Karpas-422 (cell line): ENCODE results near the gene POM121L12. TPM values are rescaled to one million over a fixed set of nuclear protein-coding genes. Genes with fewer than 3 reads are reported as not detected.

Experiments used
- DNase-seq: peaks from one replicate; pipeline ENCODE4 v3.0.0-alpha.2; 2015
- H2AFZ ChIP-seq: fragments of 200-600 bp; sonication (generic); 2 replicates; pipeline ENCODE4 v1.6.1; 2014; ENCODE audit warnings: antibody characterized with exemption, low read length, mixed read lengths
- H3K27ac ChIP-seq: fragments of 200-600 bp; sonication (generic); 2 replicates; pipeline ENCODE4 v1.5.1; 2014; ENCODE audit warnings: mild to moderate bottlenecking, low read length, moderate library complexity
- H3K27me3 ChIP-seq: fragments of 200-600 bp; sonication (generic); 2 replicates; pipeline ENCODE4 v1.6.1; 2014; ENCODE audit warnings: low read length, mixed read lengths
- H3K36me3 ChIP-seq: fragments of 200-600 bp; sonication (generic); 2 replicates; pipeline ENCODE4 v1.6.1; 2014; ENCODE audit warnings: low read length, mixed read lengths; ENCODE audit not compliant: insufficient read depth
- H3K4me1 ChIP-seq: fragments of 200-600 bp; sonication (generic); 2 replicates; pipeline ENCODE4 v1.6.1; 2014; ENCODE audit warnings: mild to moderate bottlenecking, low read length, mixed read lengths
- H3K4me2 ChIP-seq: fragments of 200-600 bp; sonication (generic); 2 replicates; pipeline ENCODE4 v1.6.1; 2014; ENCODE audit warnings: low read length, low read depth, mild to moderate bottlenecking; ENCODE audit not compliant: poor library complexity, severe bottlenecking
- H3K4me3 ChIP-seq: fragments of 200-600 bp; sonication (generic); 2 replicates; pipeline ENCODE4 v1.5.1; 2014; ENCODE audit warnings: mild to moderate bottlenecking, antibody characterized with exemption, low read length, mixed read lengths
- H3K79me2 ChIP-seq: fragments of 200-600 bp; sonication (generic); 2 replicates; pipeline ENCODE4 v1.6.1; 2014; ENCODE audit warnings: mild to moderate bottlenecking, low read length, mixed read lengths
- H3K9ac ChIP-seq: fragments of 200-600 bp; sonication (generic); 2 replicates; pipeline ENCODE4 v1.6.0; 2014; ENCODE audit warnings: low read length
- H3K9me2 ChIP-seq: fragments of 200-600 bp; sonication (generic), shearing (Covaris generic); replicated peaks from 2 replicates; pipeline ENCODE4 v1.6.0; 2014; ENCODE audit warnings: mild to moderate bottlenecking, low read length, moderate library complexity; ENCODE audit not compliant: insufficient read depth
- H3K9me3 ChIP-seq: fragments of 300-700, 200-600 bp; sonication (generic); 2 replicates; pipeline ENCODE4 v1.6.1; 2014; ENCODE audit warnings: low read length, mixed read lengths
- H4K20me1 ChIP-seq: fragments of 200-600 bp; sonication (generic); 2 replicates; pipeline ENCODE4 v1.6.1; 2014; ENCODE audit warnings: mild to moderate bottlenecking, antibody characterized with exemption, low read length, low read depth; ENCODE audit not compliant: insufficient read depth
- total RNA-seq: library from RNA; depleted of rRNA; stranded (reverse); fragments of >200 nt; shearing (Covaris generic); gene quantifications from 2 replicates; pipeline ENCODE4 v1.2.3, GENCODE V29; 2014; ENCODE audit warnings: low replicate concordance

POM121L12 gene
- total RNA-seq, 1 experiment from 2014 or later, result not detected

DNA sequence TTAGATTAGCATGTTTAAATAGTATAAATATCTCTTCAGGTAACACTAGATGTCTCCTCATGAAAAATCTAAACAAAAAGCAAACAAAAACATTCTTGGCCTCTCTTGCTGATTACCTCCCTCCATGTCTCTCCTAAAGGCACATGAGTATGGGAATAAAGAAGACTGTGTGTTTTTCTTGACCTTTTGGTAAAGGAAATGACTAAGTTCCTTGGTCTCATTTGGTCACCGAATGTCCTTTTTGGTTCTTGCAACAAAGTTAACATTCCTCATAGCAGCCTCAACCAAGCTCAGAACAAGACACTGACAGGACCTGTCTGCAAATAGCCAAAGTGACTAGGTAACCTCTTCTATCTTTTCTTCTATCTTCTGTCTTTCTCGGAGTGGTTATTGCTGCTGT lies 35.5 kb downstream of the POM121L12 start:
- no peaks in the 10 kb centered on the region for H3K4me1 ChIP-seq
- peaks cover 34% of the 10 kb centered on the region for H3K9me3 ChIP-seq
- no peak overlapping the region for H3K4me3 ChIP-seq
- H2AFZ ChIP-seq, result no peak overlapping the region
- no peak overlapping the region for H3K4me2 ChIP-seq
- H3K27ac ChIP-seq, result no peak overlapping the region
- H3K9ac ChIP-seq, result no peak overlapping the region
- no peaks in the 10 kb centered on the region for H3K27me3 ChIP-seq
- H4K20me1 ChIP-seq, result no peaks in the 10 kb centered on the region
- H3K36me3 ChIP-seq, result no peaks in the 10 kb centered on the region
- no peaks in the 10 kb centered on the region for H3K9me2 ChIP-seq
- no peaks in the 10 kb centered on the region for H3K79me2 ChIP-seq
- no peak for DNase-seq
